Measurements from ENCODE around the gene CD300A.
"Not testable (repeated sequence)": the region's sequence is repeated elsewhere in the genome, so short reads cannot be mapped to it uniquely, and the experiment has no call there.

CD300A gene

GRCh38 chr17:74478420-74479100, 12.1 kb downstream of the CD300A start:
- DNase-seq (ENCODE audit: low read depth in 2 of 2, low spot score in 1 of 2) = no peak

- DNase-seq (ENCODE audit: low read depth in 2 of 2, low spot score in 1 of 2) = no peak
These were observed 13.9 kb downstream of the CD300A start for GRCh38 chr17:74480290-74480689.

- DNase-seq (ENCODE audit: low read depth in 2 of 2, low spot score in 1 of 2) = no peak
These were observed 15.2 kb downstream of the CD300A start for GRCh38 chr17:74481621-74482020.

GRCh38 chr17:74484066-74484465, 17.6 kb downstream of the CD300A start:
- DNase-seq (ENCODE audit: low read depth in 2 of 2, low spot score in 1 of 2) = no peak

- DNase-seq (ENCODE audit: low read depth in 2 of 2, low spot score in 1 of 2) = no peak
These were observed 18.7 kb downstream of the CD300A start for GRCh38 chr17:74485022-74485743.

GRCh38 chr17:74485841-74486240, 19.4 kb downstream of the CD300A start:
- DNase-seq (ENCODE audit: low read depth in 2 of 2, low spot score in 1 of 2) = no peak

GRCh38 chr17:74488276-74488675, 21.8 kb downstream of the CD300A start:
- not testable (repeated sequence) for DNase-seq (ENCODE audit: low read depth in 2 of 2, low spot score in 1 of 2)

- DNase-seq (ENCODE audit: low read depth in 2 of 2, low spot score in 1 of 2) = no peak
These were observed 24.3 kb downstream of the CD300A start for GRCh38 chr17:74490716-74491115.

GRCh38 chr17:74491626-74492025, 25.2 kb downstream of the CD300A start:
- DNase-seq (ENCODE audit: low read depth in 2 of 2, low spot score in 1 of 2) = no peak

- DNase-seq (ENCODE audit: low read depth in 2 of 2, low spot score in 1 of 2) = peak in 1 of 2 donors; percentile 55
These were observed 26.9 kb downstream of the CD300A start for GRCh38 chr17:74493331-74493833.

- no peak for DNase-seq (ENCODE audit: low read depth in 2 of 2, low spot score in 1 of 2)
These were observed 31.0 kb downstream of the CD300A start for GRCh38 chr17:74497471-74497870.

- no peak for DNase-seq (ENCODE audit: low read depth in 2 of 2, low spot score in 1 of 2)
These were observed 33.6 kb downstream of the CD300A start for GRCh38 chr17:74499992-74500391.

- DNase-seq (ENCODE audit: low read depth in 2 of 2, low spot score in 1 of 2) = no peak
These were observed 36.4 kb downstream of the CD300A start for GRCh38 chr17:74502861-74503260.

GRCh38 chr17:74503949-74504348, 37.5 kb downstream of the CD300A start:
- DNase-seq (ENCODE audit: low read depth in 2 of 2, low spot score in 1 of 2) = not testable (repeated sequence)

- no peak for DNase-seq (ENCODE audit: low read depth in 2 of 2, low spot score in 1 of 2)
These were observed 41.7 kb downstream of the CD300A start for GRCh38 chr17:74508156-74508555.

- no peak for DNase-seq (ENCODE audit: low read depth in 2 of 2, low spot score in 1 of 2)
These were observed 45.6 kb downstream of the CD300A start for GRCh38 chr17:74512036-74512435.

- DNase-seq (ENCODE audit: low read depth in 2 of 2, low spot score in 1 of 2) = no peak
These were observed 46.2 kb downstream of the CD300A start for GRCh38 chr17:74512624-74513091.

- peak in 1 of 2 donors; percentile 11 for DNase-seq (ENCODE audit: low read depth in 2 of 2, low spot score in 1 of 2)
These were observed 47.7 kb downstream of the CD300A start for GRCh38 chr17:74513987-74514631.

GRCh38 chr17:74514632-74515334, 48.3 kb downstream of the CD300A start:
- no peak for DNase-seq (ENCODE audit: low read depth in 2 of 2, low spot score in 1 of 2)

- DNase-seq (ENCODE audit: low read depth in 2 of 2, low spot score in 1 of 2) = no peak
These were observed 49.5 kb downstream of the CD300A start for GRCh38 chr17:74515941-74516340.

All from stimulated activated CD8-positive, alpha-beta memory T cell treated with anti-CD3 and anti-CD28 coated beads, Interleukin-4, amount 100 ng/mL, for 1 hour (primary cell).